ENCODE data around the gene RDM1.
A peak's percentile ranks its signal among the peaks of the same experiment; 100 is the strongest.

Gene RDM1

GRCh38 chr17:35969558-35970380 is 39.2 kb upstream of the RDM1 start:
- no peaks in the 10 kb centered on the region for H3K27me3 ChIP-seq (ENCODE audit: insufficient read depth, low read length, poor library complexity)
- H3K36me3 ChIP-seq (ENCODE audit: insufficient read depth, low read length) = no peaks in the 10 kb centered on the region
- ATAC-seq (ENCODE audit: insufficient read depth, low read depth) (peak; percentile 78), DNase-seq (peak; percentile 75)
- TF ChIP-seq CTCF (IDR thresholded peaks at IDR 0.05; ENCODE audit: borderline replicate concordance, extremely low read depth, low read length, poor library complexity, severe bottlenecking) (peak; percentile 93), EZH2 (IDR thresholded peaks at IDR 0.05; ENCODE audit: borderline replicate concordance, low read depth, low read length, severe bottlenecking) (no peak)
- no peak overlapping the region for H3K9ac ChIP-seq (ENCODE audit: low read depth, low read length)
- H3K4me1 ChIP-seq (ENCODE audit: insufficient read depth, low read length) = no peaks in the 10 kb centered on the region; the same call in 1 of the 2 replicates
- H2AFZ ChIP-seq (ENCODE audit: low read depth, low read length) = no peak overlapping the region
- H3K9me3 ChIP-seq (ENCODE audit: insufficient read depth, low read length, severe bottlenecking) = no peaks in the 10 kb centered on the region
- no peak overlapping the region for H3K4me3 ChIP-seq (ENCODE audit: low read depth in 1 of 2, low read length in 2 of 2)
- no peaks in the 10 kb centered on the region for H3K79me2 ChIP-seq (ENCODE audit: insufficient read depth, low read length)
- no peak overlapping the region for H3K4me2 ChIP-seq (ENCODE audit: insufficient read depth, low read length)
- no peaks in the 10 kb centered on the region for H4K20me1 ChIP-seq (ENCODE audit: insufficient read depth, low read length)
- H3K27ac ChIP-seq (ENCODE audit: low read length) = no peak overlapping the region

- H3K9ac ChIP-seq (ENCODE audit: low read depth, low read length) = no peak overlapping the region
- H3K27me3 ChIP-seq (ENCODE audit: insufficient read depth, low read length, poor library complexity) = no peaks in the 10 kb centered on the region
- H3K4me3 ChIP-seq (ENCODE audit: low read depth in 1 of 2, low read length in 2 of 2) = no peak overlapping the region
- no peaks in the 10 kb centered on the region for H3K36me3 ChIP-seq (ENCODE audit: insufficient read depth, low read length)
- no peak overlapping the region for H3K4me2 ChIP-seq (ENCODE audit: insufficient read depth, low read length)
- no peaks in the 10 kb centered on the region for H3K79me2 ChIP-seq (ENCODE audit: insufficient read depth, low read length)
- H3K27ac ChIP-seq (ENCODE audit: low read length) = no peak overlapping the region
- H2AFZ ChIP-seq (ENCODE audit: low read depth, low read length) = no peak overlapping the region
- DNase-seq (no peak), ATAC-seq (ENCODE audit: insufficient read depth, low read depth) (no peak)
- no peaks in the 10 kb centered on the region for H4K20me1 ChIP-seq (ENCODE audit: insufficient read depth, low read length)
- no peaks in the 10 kb centered on the region for H3K9me3 ChIP-seq (ENCODE audit: insufficient read depth, low read length, severe bottlenecking)
- H3K4me1 ChIP-seq (ENCODE audit: insufficient read depth, low read length) = no peaks in the 10 kb centered on the region; the same call in 1 of the 2 replicates
- TF ChIP-seq EZH2 (IDR thresholded peaks at IDR 0.05; ENCODE audit: borderline replicate concordance, low read depth, low read length, severe bottlenecking) (no peak), CTCF (IDR thresholded peaks at IDR 0.05; ENCODE audit: borderline replicate concordance, extremely low read depth, low read length, poor library complexity, severe bottlenecking) (no peak)
Measured at GRCh38 chr17:35968520-35969054, 38.0 kb upstream of the RDM1 start.

- no peaks in the 10 kb centered on the region for H3K9me3 ChIP-seq (ENCODE audit: insufficient read depth, low read length, severe bottlenecking)
- no peak overlapping the region for H3K9ac ChIP-seq (ENCODE audit: low read depth, low read length)
- no peaks in the 10 kb centered on the region for H3K79me2 ChIP-seq (ENCODE audit: insufficient read depth, low read length)
- no peak overlapping the region for H3K27ac ChIP-seq (ENCODE audit: low read length)
- H4K20me1 ChIP-seq (ENCODE audit: insufficient read depth, low read length) = no peaks in the 10 kb centered on the region
- H3K4me2 ChIP-seq (ENCODE audit: insufficient read depth, low read length) = no peak overlapping the region
- H3K4me1 ChIP-seq (ENCODE audit: insufficient read depth, low read length) = no peaks in the 10 kb centered on the region; the same call in 1 of the 2 replicates
- no peak for TF ChIP-seq EZH2 (IDR thresholded peaks at IDR 0.05; ENCODE audit: borderline replicate concordance, low read depth, low read length, severe bottlenecking)
- TF ChIP-seq CTCF (IDR thresholded peaks at IDR 0.05; ENCODE audit: borderline replicate concordance, extremely low read depth, low read length, poor library complexity, severe bottlenecking) = no peak
- no peak overlapping the region for H3K4me3 ChIP-seq (ENCODE audit: low read depth in 1 of 2, low read length in 2 of 2)
- ATAC-seq (ENCODE audit: insufficient read depth, low read depth) (no peak), DNase-seq (no peak)
- H2AFZ ChIP-seq (ENCODE audit: low read depth, low read length) = no peak overlapping the region
- no peaks in the 10 kb centered on the region for H3K36me3 ChIP-seq (ENCODE audit: insufficient read depth, low read length)
- H3K27me3 ChIP-seq (ENCODE audit: insufficient read depth, low read length, poor library complexity) = no peaks in the 10 kb centered on the region
Measured at GRCh38 chr17:35965272-35965671, 34.7 kb upstream of the RDM1 start.

Data from DND-41 (cell line).